Measurements from ENCODE around the gene ACP2.

Gene ACP2

DNA sequence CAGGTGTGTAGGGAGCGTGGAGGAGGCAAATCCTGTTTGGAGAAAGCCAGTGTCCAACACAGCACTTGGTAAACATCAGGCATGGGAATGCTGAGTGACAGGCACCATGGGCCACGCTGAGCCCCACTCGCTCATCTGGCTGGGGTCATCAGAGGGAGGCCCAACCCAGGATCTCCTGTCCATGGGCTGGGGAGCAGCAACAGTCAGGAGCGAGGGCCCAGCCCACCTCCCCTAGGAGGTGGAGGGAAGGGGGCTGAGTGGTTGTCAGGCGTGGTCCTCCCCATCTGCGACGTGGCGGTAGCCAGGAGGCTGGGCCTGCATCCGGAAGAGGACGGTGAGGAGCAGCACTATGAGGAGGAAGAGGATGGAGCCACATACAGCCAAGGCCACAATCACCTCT is 8.8 kb downstream of the ACP2 start:
- no peak for DNase-seq (ENCODE audit: low spot score)
- in situ Hi-C loops (cut with MboI; ENCODE audit: low sequenced_read_pairs, unreplicated experiment), result no loop called here
- TF ChIP-seq, protein P1, sequence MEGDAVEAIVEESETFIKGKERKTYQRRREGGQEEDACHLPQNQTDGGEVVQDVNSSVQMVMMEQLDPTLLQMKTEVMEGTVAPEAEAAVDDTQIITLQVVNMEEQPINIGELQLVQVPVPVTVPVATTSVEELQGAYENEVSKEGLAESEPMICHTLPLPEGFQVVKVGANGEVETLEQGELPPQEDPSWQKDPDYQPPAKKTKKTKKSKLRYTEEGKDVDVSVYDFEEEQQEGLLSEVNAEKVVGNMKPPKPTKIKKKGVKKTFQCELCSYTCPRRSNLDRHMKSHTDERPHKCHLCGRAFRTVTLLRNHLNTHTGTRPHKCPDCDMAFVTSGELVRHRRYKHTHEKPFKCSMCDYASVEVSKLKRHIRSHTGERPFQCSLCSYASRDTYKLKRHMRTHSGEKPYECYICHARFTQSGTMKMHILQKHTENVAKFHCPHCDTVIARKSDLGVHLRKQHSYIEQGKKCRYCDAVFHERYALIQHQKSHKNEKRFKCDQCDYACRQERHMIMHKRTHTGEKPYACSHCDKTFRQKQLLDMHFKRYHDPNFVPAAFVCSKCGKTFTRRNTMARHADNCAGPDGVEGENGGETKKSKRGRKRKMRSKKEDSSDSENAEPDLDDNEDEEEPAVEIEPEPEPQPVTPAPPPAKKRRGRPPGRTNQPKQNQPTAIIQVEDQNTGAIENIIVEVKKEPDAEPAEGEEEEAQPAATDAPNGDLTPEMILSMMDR (IDR thresholded peaks at IDR 0.05; ENCODE audit: borderline replicate concordance, control extremely low read depth, extremely low read depth, insufficient read depth, missing control alignments), result no peak

- DNase-seq (ENCODE audit: low spot score), result no peak
- in situ Hi-C loops (cut with MboI; ENCODE audit: low sequenced_read_pairs, unreplicated experiment), result no loop called here
- TF ChIP-seq, protein P1 (IDR thresholded peaks at IDR 0.05; ENCODE audit: borderline replicate concordance, control extremely low read depth, extremely low read depth, insufficient read depth, missing control alignments), result no peak
Measured at GRCh38 chr11:47236482-47236881, 12.1 kb downstream of the ACP2 start.

- no peak for DNase-seq (ENCODE audit: low spot score)
- TF ChIP-seq, protein P1 (IDR thresholded peaks at IDR 0.05; ENCODE audit: borderline replicate concordance, control extremely low read depth, extremely low read depth, insufficient read depth, missing control alignments), result no peak
- in situ Hi-C loops (cut with MboI; ENCODE audit: low sequenced_read_pairs, unreplicated experiment), result no loop called here
Measured at GRCh38 chr11:47235163-47235562, 13.5 kb downstream of the ACP2 start.

- DNase-seq (ENCODE audit: low spot score), result no peak
- TF ChIP-seq, protein P1 (IDR thresholded peaks at IDR 0.05; ENCODE audit: borderline replicate concordance, control extremely low read depth, extremely low read depth, insufficient read depth, missing control alignments), result no peak
- in situ Hi-C loops (cut with MboI; ENCODE audit: low sequenced_read_pairs, unreplicated experiment), result no loop called here
Measured at GRCh38 chr11:47234669-47235100, 13.9 kb downstream of the ACP2 start.

DNA sequence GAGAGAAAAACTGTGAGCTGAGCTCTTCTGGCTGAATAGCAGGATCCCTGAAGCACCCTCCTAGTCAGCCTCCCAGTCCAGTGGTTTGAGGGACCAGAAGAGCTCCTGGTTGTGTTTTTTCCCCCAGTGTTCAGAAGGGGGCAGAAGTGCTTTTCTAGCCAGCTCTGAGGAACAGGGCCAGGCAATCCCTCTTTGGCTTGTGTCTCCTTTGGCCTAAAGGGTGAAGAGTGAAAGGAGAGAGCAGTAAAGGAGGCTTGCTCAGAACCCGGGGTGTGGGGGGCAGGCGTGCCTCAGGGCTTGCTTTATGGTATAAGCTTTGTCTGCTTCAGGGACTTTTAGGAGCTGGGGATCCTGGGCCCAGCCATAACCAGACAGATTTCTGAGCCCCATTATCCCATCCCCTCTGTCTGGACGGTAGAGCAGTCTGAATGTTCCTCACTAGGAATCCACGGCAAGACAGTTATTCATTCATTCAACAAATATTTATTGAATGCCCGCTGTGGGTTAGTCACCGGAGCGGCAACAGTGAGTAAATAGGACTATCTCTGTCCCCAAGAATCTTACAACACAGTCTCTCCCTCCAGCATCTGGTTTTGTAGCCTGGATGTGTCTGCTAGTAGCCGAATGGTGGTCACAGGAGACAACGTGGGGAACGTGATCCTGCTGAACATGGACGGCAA is 14.5 kb downstream of the ACP2 start:
- TF ChIP-seq, protein P1 (IDR thresholded peaks at IDR 0.05; ENCODE audit: borderline replicate concordance, control extremely low read depth, extremely low read depth, insufficient read depth, missing control alignments), result no peak
- in situ Hi-C loops (cut with MboI; ENCODE audit: low sequenced_read_pairs, unreplicated experiment), result no loop called here
- no peak for DNase-seq (ENCODE audit: low spot score)

- in situ Hi-C loops (cut with MboI; ENCODE audit: low sequenced_read_pairs, unreplicated experiment), result no loop called here
- no peak for DNase-seq (ENCODE audit: low spot score)
- TF ChIP-seq, protein P1 (IDR thresholded peaks at IDR 0.05; ENCODE audit: borderline replicate concordance, control extremely low read depth, extremely low read depth, insufficient read depth, missing control alignments), result no peak
Measured at GRCh38 chr11:47233051-47233450, 15.6 kb downstream of the ACP2 start.

Data from GM13976 (cell line).